HCT116 (cell line): ENCODE measurements around the gene TTC21B.

Source experiments
- SP1 ChIP-seq: IDR thresholded peaks from 2 replicates; pipeline ENCODE4 v1.6.1; 2012; ENCODE audit warnings: low read depth
- TF ChIP-seq, protein P1 (sequence below), 3 experiments: fragments of 200-600 bp in 1 of 3; sonication (generic) in 1 of 3; IDR thresholded peaks in 2 of 3; conservative IDR thresholded peaks in 1 of 3; 2 replicates each; pipeline ENCODE4 v1.5.1; 2012 to 2017; ENCODE audit warnings: low read depth in 2 of 3, low read length in 2 of 3, antibody characterized with exemption in 1 of 3, borderline replicate concordance in 1 of 3, control low read depth in 1 of 3, mild to moderate bottlenecking in 1 of 3, mixed read lengths in 1 of 3, mixed run types in 1 of 3, moderate library complexity in 1 of 3; ENCODE audit not compliant: insufficient read depth in 1 of 3

DNA sequence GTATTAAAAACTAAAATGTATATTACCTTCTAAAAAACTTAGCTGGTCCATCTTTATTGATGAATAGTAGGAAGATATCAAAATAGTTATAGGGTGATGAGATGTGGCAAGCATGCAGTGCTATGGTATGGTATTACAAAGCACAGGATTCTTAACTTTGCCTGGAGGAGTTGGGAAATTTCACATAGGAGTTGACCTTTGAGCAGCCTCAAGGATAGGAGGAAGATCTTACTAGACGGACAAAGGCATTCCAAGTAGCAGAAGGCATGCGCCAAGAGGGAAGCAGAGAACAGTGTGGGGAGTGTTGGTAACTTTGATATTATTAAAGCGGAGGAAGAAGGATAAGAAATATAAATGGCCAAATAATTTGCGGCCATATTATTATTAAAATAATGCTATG, 60.0 kb downstream of the TTC21B start:
- TF ChIP-seq, protein P1, sequence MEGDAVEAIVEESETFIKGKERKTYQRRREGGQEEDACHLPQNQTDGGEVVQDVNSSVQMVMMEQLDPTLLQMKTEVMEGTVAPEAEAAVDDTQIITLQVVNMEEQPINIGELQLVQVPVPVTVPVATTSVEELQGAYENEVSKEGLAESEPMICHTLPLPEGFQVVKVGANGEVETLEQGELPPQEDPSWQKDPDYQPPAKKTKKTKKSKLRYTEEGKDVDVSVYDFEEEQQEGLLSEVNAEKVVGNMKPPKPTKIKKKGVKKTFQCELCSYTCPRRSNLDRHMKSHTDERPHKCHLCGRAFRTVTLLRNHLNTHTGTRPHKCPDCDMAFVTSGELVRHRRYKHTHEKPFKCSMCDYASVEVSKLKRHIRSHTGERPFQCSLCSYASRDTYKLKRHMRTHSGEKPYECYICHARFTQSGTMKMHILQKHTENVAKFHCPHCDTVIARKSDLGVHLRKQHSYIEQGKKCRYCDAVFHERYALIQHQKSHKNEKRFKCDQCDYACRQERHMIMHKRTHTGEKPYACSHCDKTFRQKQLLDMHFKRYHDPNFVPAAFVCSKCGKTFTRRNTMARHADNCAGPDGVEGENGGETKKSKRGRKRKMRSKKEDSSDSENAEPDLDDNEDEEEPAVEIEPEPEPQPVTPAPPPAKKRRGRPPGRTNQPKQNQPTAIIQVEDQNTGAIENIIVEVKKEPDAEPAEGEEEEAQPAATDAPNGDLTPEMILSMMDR (IDR thresholded peaks at IDR 0.05 in 2 of 3, conservative IDR thresholded peaks at IDR 0.05 in 1 of 3; ENCODE audit: borderline replicate concordance in 1 of 3, insufficient read depth in 1 of 3, low read depth in 2 of 3, low read length in 2 of 3) = no peak
- no peak for TF ChIP-seq SP1
